ENCODE measurements around the gene SPATA20. TPM values are rescaled to one million over a fixed set of nuclear protein-coding genes. Genes with fewer than 3 reads are reported as not detected.

SPATA20 gene
- total RNA-seq, 1 donor from 2014 or later, result 58.1 TPM

DNA sequence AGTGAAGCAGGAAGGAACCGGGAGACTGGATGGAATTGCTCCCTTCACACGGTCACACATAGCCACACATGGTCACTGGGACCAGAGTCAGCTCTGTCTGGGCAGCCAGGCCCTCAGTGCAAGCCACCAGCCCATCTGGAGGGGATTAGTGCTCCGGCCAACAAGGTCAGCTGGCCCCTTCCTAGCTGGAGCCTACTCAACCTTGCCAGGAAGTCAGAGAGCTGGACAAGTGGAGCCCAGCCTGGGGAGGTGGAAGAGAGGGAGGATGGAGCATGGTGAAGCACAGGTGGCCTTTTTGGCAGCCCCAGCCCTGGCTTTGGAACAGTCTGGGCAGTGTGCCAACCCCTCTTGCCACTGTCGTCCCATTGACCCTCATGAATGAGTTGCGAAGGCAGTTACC lies 9.8 kb downstream of the SPATA20 start:
- Mint-ChIP-seq H3K36me3 (ENCODE audit: unreplicated experiment) (peaks cover 6% of the 10 kb centered on the region), H3K4me3 (ENCODE audit: unreplicated experiment) (no peak overlapping the region), H3K27ac (ENCODE audit: unreplicated experiment) (no peak overlapping the region), H3K9me3 (ENCODE audit: unreplicated experiment) (no peaks in the 10 kb centered on the region), H3K27me3 (ENCODE audit: unreplicated experiment) (peaks cover 24% of the 10 kb centered on the region), H3K4me1 (ENCODE audit: unreplicated experiment) (peaks cover 16% of the 10 kb centered on the region)
- TF ChIP-seq CTCF (IDR thresholded peaks at IDR 0.05), result no peak
- DNase-seq (ENCODE audit: extremely low spot score, unreplicated experiment), result no peak

DNA sequence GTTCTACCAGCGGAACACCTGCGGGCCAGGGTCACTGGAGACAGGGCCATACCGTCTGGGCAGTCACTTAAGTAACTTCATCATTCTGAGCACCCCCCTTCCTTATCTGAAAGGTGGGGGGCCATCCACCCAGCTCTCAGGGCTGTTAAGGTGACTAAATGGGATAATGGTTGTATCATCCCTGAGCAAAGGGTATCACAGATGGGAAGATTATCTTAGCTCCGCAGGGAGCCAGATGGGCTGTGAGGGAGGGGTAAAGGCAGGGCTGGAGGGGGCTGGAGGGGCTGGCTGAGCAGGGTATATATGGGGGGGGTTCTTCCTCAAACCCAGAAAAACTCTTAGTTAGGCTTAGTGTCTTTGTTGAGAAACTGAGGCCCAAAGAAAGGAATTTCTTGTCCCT lies 10.7 kb downstream of the SPATA20 start:
- Mint-ChIP-seq H3K27me3 (ENCODE audit: unreplicated experiment) (peaks cover 30% of the 10 kb centered on the region), H3K4me3 (ENCODE audit: unreplicated experiment) (no peak overlapping the region), H3K9me3 (ENCODE audit: unreplicated experiment) (no peaks in the 10 kb centered on the region), H3K27ac (ENCODE audit: unreplicated experiment) (no peak overlapping the region), H3K4me1 (ENCODE audit: unreplicated experiment) (peaks cover 21% of the 10 kb centered on the region), H3K36me3 (ENCODE audit: unreplicated experiment) (peaks cover 3% of the 10 kb centered on the region)
- no peak for DNase-seq (ENCODE audit: extremely low spot score, unreplicated experiment)
- TF ChIP-seq CTCF (IDR thresholded peaks at IDR 0.05), result no peak

DNA sequence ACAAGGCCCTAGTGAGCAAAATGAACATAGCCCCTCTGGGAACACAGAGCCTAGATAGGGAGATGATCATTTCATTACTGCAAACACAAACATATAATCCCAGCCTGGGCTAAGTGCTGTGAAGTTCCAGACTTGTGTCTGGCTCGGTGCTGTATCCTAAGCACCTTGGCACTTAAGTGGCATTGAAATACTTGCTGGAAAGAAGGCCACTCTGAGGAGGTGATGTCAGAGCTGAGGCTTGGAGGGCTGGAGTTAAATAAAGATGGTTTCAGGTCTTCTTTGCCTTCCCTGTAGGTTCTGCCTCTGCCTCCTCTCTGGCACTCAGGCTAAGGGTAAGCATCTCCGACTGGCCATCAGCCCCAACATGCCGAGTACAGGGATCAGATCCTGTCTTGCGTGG lies 11.1 kb downstream of the SPATA20 start:
- peaks cover 33% of the 10 kb centered on the region for H3K27me3 Mint-ChIP-seq (ENCODE audit: unreplicated experiment)
- H3K4me3 Mint-ChIP-seq (ENCODE audit: unreplicated experiment), result no peak overlapping the region
- no peak for TF ChIP-seq CTCF (IDR thresholded peaks at IDR 0.05)
- H3K9me3 Mint-ChIP-seq (ENCODE audit: unreplicated experiment), result no peaks in the 10 kb centered on the region
- H3K27ac Mint-ChIP-seq (ENCODE audit: unreplicated experiment), result no peak overlapping the region
- H3K36me3 Mint-ChIP-seq (ENCODE audit: unreplicated experiment), result peaks cover 3% of the 10 kb centered on the region
- H3K4me1 Mint-ChIP-seq (ENCODE audit: unreplicated experiment), result peaks cover 21% of the 10 kb centered on the region
- DNase-seq (ENCODE audit: extremely low spot score, unreplicated experiment), result no peak

DNA sequence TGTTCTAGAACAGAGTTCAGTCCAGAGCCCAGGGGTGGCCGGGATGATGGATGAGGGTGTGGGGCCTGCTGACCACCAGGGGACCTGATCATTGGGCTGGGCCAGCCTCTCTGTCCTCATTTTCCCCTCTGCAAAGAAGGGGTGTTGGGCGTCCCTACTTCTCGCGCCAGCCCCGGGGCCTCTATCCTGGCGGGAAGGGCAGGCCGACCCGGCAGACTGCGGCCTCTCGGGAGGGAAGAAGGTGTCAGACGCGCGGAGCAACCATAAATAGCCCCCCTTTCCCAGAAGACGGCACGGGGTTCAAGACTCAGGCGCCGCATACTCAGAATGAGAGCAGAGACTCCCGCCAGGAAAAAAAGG lies 11.6 kb downstream of the SPATA20 start:
- DNase-seq (ENCODE audit: extremely low spot score, unreplicated experiment), result no peak
- H3K4me3 Mint-ChIP-seq (ENCODE audit: unreplicated experiment), result no peak overlapping the region
- peaks cover 37% of the 10 kb centered on the region for H3K27me3 Mint-ChIP-seq (ENCODE audit: unreplicated experiment)
- H3K36me3 Mint-ChIP-seq (ENCODE audit: unreplicated experiment), result peaks cover 3% of the 10 kb centered on the region
- TF ChIP-seq CTCF (IDR thresholded peaks at IDR 0.05), result no peak
- H3K4me1 Mint-ChIP-seq (ENCODE audit: unreplicated experiment), result peaks cover 21% of the 10 kb centered on the region
- no peak overlapping the region for H3K27ac Mint-ChIP-seq (ENCODE audit: unreplicated experiment)
- no peaks in the 10 kb centered on the region for H3K9me3 Mint-ChIP-seq (ENCODE audit: unreplicated experiment)

DNA sequence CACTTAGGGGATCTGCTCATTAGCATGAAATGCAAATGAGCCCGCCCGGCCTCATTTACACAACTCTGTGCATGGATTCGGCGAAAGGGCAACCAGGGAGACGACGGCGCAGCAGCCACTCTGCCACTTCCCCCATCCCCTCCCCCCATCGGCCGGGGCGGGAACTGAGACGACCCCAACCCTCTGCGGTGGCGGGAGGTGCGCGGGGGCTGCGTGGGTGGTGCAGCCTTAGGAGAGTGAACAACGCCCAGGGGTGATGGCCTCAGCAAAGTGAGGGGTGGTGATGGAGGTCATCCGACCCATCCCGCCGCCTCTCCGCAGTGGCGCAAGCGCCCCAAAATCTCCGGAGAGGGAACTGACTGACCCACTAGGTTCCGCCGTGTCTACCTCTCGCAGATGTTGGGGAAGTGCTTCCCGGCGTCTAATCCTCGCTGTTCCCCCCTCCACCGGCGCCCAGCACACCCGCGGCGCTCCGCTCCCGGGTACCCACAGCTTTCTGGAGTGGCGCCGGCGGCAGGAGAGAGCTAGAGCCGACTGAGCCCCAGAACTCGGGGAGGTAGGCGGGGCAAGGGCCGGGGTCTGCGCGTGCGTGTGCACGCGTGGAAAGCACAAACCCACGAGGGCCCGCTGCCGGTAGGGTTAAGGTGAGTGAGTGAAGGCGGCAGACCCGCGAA lies 12.1 kb downstream of the SPATA20 start:
- Mint-ChIP-seq H3K4me1 (ENCODE audit: unreplicated experiment) (peaks cover 23% of the 10 kb centered on the region), H3K9me3 (ENCODE audit: unreplicated experiment) (no peaks in the 10 kb centered on the region), H3K27me3 (ENCODE audit: unreplicated experiment) (peaks cover 42% of the 10 kb centered on the region), H3K4me3 (ENCODE audit: unreplicated experiment) (no peak overlapping the region), H3K36me3 (ENCODE audit: unreplicated experiment) (peaks cover 3% of the 10 kb centered on the region), H3K27ac (ENCODE audit: unreplicated experiment) (no peak overlapping the region)
- no peak for TF ChIP-seq CTCF (IDR thresholded peaks at IDR 0.05)
- DNase-seq (ENCODE audit: extremely low spot score, unreplicated experiment), result no peak
